Trophoblast cell (in vitro differentiated cells and primary cell): ENCODE measurements around the gene GGCX.

Source experiments
- DNase-seq, 2 donors: peaks; one replicate each; pipeline ENCODE4 v3.0.0-alpha.2; 2016
- H2AFZ ChIP-seq: 2 replicates; pipeline ENCODE4 v1.6.1; 2013; ENCODE audit warnings: low read length, moderate library complexity, mild to moderate bottlenecking; ENCODE audit not compliant: insufficient read depth, poor library complexity
- H2AK5ac ChIP-seq: 2 replicates; pipeline ENCODE4 v1.6.1; 2013; ENCODE audit warnings: mild to moderate bottlenecking, low read length
- H2BK120ac ChIP-seq: 2 replicates; pipeline ENCODE4 v1.6.1; 2013; ENCODE audit warnings: low read length, mild to moderate bottlenecking, moderate library complexity; ENCODE audit not compliant: insufficient read depth, poor library complexity
- H2BK12ac ChIP-seq: 2 replicates; pipeline ENCODE4 v1.6.1; 2013; ENCODE audit warnings: mild to moderate bottlenecking, low read length, moderate library complexity
- H2BK5ac ChIP-seq: 2 replicates; pipeline ENCODE4 v1.6.1; 2013; ENCODE audit warnings: low read length, low read depth, moderate library complexity, mild to moderate bottlenecking; ENCODE audit not compliant: poor library complexity
- H3K14ac ChIP-seq: 2 replicates; pipeline ENCODE4 v1.6.1; 2013; ENCODE audit warnings: mild to moderate bottlenecking, low read length
- H3K18ac ChIP-seq: 2 replicates; pipeline ENCODE4 v1.6.1; 2013; ENCODE audit warnings: mild to moderate bottlenecking, low read length
- H3K23ac ChIP-seq: 2 replicates; pipeline ENCODE4 v1.6.1; 2013; ENCODE audit warnings: low read length
- H3K27ac ChIP-seq: 2 replicates; pipeline ENCODE4 v1.5.1; 2013; ENCODE audit warnings: low read depth, mild to moderate bottlenecking, inconsistent platforms, low read length, moderate library complexity
- H3K27me3 ChIP-seq: 2 replicates; pipeline ENCODE4 v1.6.1; 2013; ENCODE audit warnings: inconsistent platforms, mild to moderate bottlenecking, low read length, moderate library complexity; ENCODE audit not compliant: insufficient read depth
- H3K36me3 ChIP-seq, 2 experiments: 1 replicate in 1 of 2; 2 replicates in 1 of 2; pipeline ENCODE4 v1.6.1; 2013; ENCODE audit warnings: low read length in 2 of 2, mild to moderate bottlenecking in 2 of 2, moderate library complexity in 1 of 2; ENCODE audit not compliant: insufficient read depth in 2 of 2, control insufficient read depth in 1 of 2
- H3K4ac ChIP-seq: 2 replicates; pipeline ENCODE4 v1.6.1; 2013; ENCODE audit warnings: low read depth, mild to moderate bottlenecking, low read length, moderate library complexity
- H3K4me1 ChIP-seq, 2 experiments: 1 replicate in 1 of 2; 2 replicates in 1 of 2; pipeline ENCODE4 v1.6.1; 2013; ENCODE audit warnings: low read length in 2 of 2, mild to moderate bottlenecking in 2 of 2, moderate library complexity in 1 of 2; ENCODE audit not compliant: insufficient read depth in 2 of 2, control insufficient read depth in 1 of 2
- H3K4me2 ChIP-seq: 2 replicates; pipeline ENCODE4 v1.6.1; 2013; ENCODE audit warnings: inconsistent platforms, mild to moderate bottlenecking, low read length, moderate library complexity
- H3K4me3 ChIP-seq: 2 replicates; pipeline ENCODE4 v1.5.1; 2013; ENCODE audit warnings: mild to moderate bottlenecking, low read depth, low read length, inconsistent platforms
- H3K79me1 ChIP-seq: one replicate; pipeline ENCODE4 v1.6.1; 2013; ENCODE audit warnings: low read length
- H3K79me2 ChIP-seq: 2 replicates; pipeline ENCODE4 v1.6.1; 2013; ENCODE audit warnings: low read length, mild to moderate bottlenecking; ENCODE audit not compliant: control insufficient read depth, insufficient read depth, poor library complexity
- H3K9ac ChIP-seq: 2 replicates; pipeline ENCODE4 v1.6.1; 2013; ENCODE audit warnings: mild to moderate bottlenecking, low read length
- H3K9me3 ChIP-seq: 2 replicates; pipeline ENCODE4 v1.6.1; 2013; ENCODE audit warnings: low read depth, mild to moderate bottlenecking, control low read depth, inconsistent platforms, low read length; ENCODE audit not compliant: insufficient read depth
- H4K12ac ChIP-seq: 2 replicates; pipeline ENCODE4 v1.6.1; 2013; ENCODE audit warnings: low read depth, mild to moderate bottlenecking, low read length, moderate library complexity
- H4K8ac ChIP-seq: 2 replicates; pipeline ENCODE4 v1.6.1; 2013; ENCODE audit warnings: low read depth, mild to moderate bottlenecking, low read length, moderate library complexity
- H4K91ac ChIP-seq: one replicate; pipeline ENCODE4 v1.6.1; 2013; ENCODE audit warnings: low read depth, mild to moderate bottlenecking, low read length, moderate library complexity
- WGBS: extraction: QIAGEN DNeasy Blood & Tissue Kit; methylation state at CpG from one replicate; pipeline ENCODE4 v1.1.7; 2013; ENCODE audit warnings: missing lambda C conversion rate; ENCODE audit not compliant: insufficient read length, insufficient coverage; ENCODE audit errors: extremely low coverage; 5-methylcytosine and 5-hydroxymethylcytosine counted together

Gene GGCX

GRCh38 chr2:85503851-85504777 lies 57.2 kb downstream of the GGCX start:
- Histone ChIP-seq H3K23ac (no peak overlapping the region), H3K9ac (no peak overlapping the region), H3K4me1 (peaks cover 0 to under 1% of the 10 kb centered on the region in 2 experiments), H2AFZ (no peak overlapping the region), H2AK5ac (no peak overlapping the region), H2BK5ac (no peak overlapping the region), H3K79me2 (no peaks in the 10 kb centered on the region), H4K8ac (no peak overlapping the region), H3K27me3 (no peaks in the 10 kb centered on the region), H4K91ac (no peak overlapping the region), H3K14ac (no peak overlapping the region), H4K12ac (no peak overlapping the region), H3K18ac (no peak overlapping the region), H2BK12ac (no peak overlapping the region), H3K4me3 (no peak overlapping the region), H3K9me3 (no peaks in the 10 kb centered on the region), H3K79me1 (no peaks in the 10 kb centered on the region), H2BK120ac (no peak overlapping the region), H3K4me2 (no peak overlapping the region), H3K36me3 (no peaks in the 10 kb centered on the region), H3K27ac (no peak overlapping the region), H3K4ac (no peak overlapping the region)
- WGBS, result no CpG with 5 or more reads among the region's 18 CpGs
- peak; percentile 68 for DNase-seq

GRCh38 chr2:85503168-85503850 lies 58.0 kb downstream of the GGCX start:
- no peak overlapping the region for H3K4ac ChIP-seq

GRCh38 chr2:85502720-85503119 lies 58.6 kb downstream of the GGCX start:
- H3K79me2 ChIP-seq, result no peaks in the 10 kb centered on the region
- no peak overlapping the region for H3K18ac ChIP-seq
- no peak overlapping the region for H2BK5ac ChIP-seq
- no peaks in the 10 kb centered on the region for H3K79me1 ChIP-seq
- H2AK5ac ChIP-seq, result no peak overlapping the region
- no peak overlapping the region for H3K9ac ChIP-seq
- H3K9me3 ChIP-seq, result no peaks in the 10 kb centered on the region
- DNase-seq, result no peak
- no peak overlapping the region for H4K91ac ChIP-seq
- H2BK12ac ChIP-seq, result no peak overlapping the region
- H3K4ac ChIP-seq, result no peak overlapping the region
- no peak overlapping the region for H4K8ac ChIP-seq
- no peak overlapping the region for H3K4me2 ChIP-seq
- no peaks in the 10 kb centered on the region for H3K36me3 ChIP-seq
- no CpG with 5 or more reads among the region's 3 CpGs for WGBS
- no peaks in the 10 kb centered on the region for H3K27me3 ChIP-seq
- no peak overlapping the region for H3K23ac ChIP-seq
- H2BK120ac ChIP-seq, result no peak overlapping the region
- peaks cover 0 to 4% of the 10 kb centered on the region in 2 experiments for H3K4me1 ChIP-seq
- no peak overlapping the region for H4K12ac ChIP-seq
- H3K27ac ChIP-seq, result no peak overlapping the region
- H3K14ac ChIP-seq, result no peak overlapping the region
- H2AFZ ChIP-seq, result no peak overlapping the region
- H3K4me3 ChIP-seq, result no peak overlapping the region

More at GRCh38 chr2:85503168-85503850, 58.0 kb downstream of the GGCX start:
- no peak overlapping the region for H2BK12ac ChIP-seq
- H2AK5ac ChIP-seq, result no peak overlapping the region
- no peak overlapping the region for H3K14ac ChIP-seq
- H3K36me3 ChIP-seq, result no peaks in the 10 kb centered on the region
- H3K9ac ChIP-seq, result no peak overlapping the region
- H3K79me2 ChIP-seq, result no peaks in the 10 kb centered on the region
- no peak overlapping the region for H3K4me3 ChIP-seq
- H4K91ac ChIP-seq, result no peak overlapping the region
- H3K79me1 ChIP-seq, result no peaks in the 10 kb centered on the region
- H2AFZ ChIP-seq, result no peak overlapping the region
- H3K9me3 ChIP-seq, result no peaks in the 10 kb centered on the region
- no peak overlapping the region for H2BK5ac ChIP-seq
- no peak overlapping the region for H3K18ac ChIP-seq
- no peak overlapping the region for H3K23ac ChIP-seq
- H3K4me2 ChIP-seq, result no peak overlapping the region
- peaks cover 0 to 4% of the 10 kb centered on the region in 2 experiments for H3K4me1 ChIP-seq
- H3K27me3 ChIP-seq, result no peaks in the 10 kb centered on the region
- H4K12ac ChIP-seq, result no peak overlapping the region
- DNase-seq, result no peak
- WGBS, result no CpG with 5 or more reads among the region's 17 CpGs
- H2BK120ac ChIP-seq, result no peak overlapping the region
- no peak overlapping the region for H4K8ac ChIP-seq
- no peak overlapping the region for H3K27ac ChIP-seq

GRCh38 chr2:85501248-85501647 lies 60.0 kb downstream of the GGCX start:
- no peaks in the 10 kb centered on the region for H3K36me3 ChIP-seq
- peaks cover 0 to 4% of the 10 kb centered on the region in 2 experiments for H3K4me1 ChIP-seq
- H3K9ac ChIP-seq, result no peak overlapping the region
- H3K18ac ChIP-seq, result no peak overlapping the region
- no peaks in the 10 kb centered on the region for H3K79me1 ChIP-seq
- H2BK12ac ChIP-seq, result no peak overlapping the region
- no peaks in the 10 kb centered on the region for H3K79me2 ChIP-seq
- H3K9me3 ChIP-seq, result no peaks in the 10 kb centered on the region
- no peak overlapping the region for H2BK120ac ChIP-seq
- H2BK5ac ChIP-seq, result no peak overlapping the region
- no CpG with 5 or more reads among the region's 3 CpGs for WGBS
- no peak overlapping the region for H4K91ac ChIP-seq
- no peak overlapping the region for H3K14ac ChIP-seq
- no peak overlapping the region for H2AK5ac ChIP-seq
- DNase-seq, result no peak
- peak overlapping the region; percentile 35 for H2AFZ ChIP-seq
- no peak overlapping the region for H3K23ac ChIP-seq
- H4K12ac ChIP-seq, result no peak overlapping the region
- no peak overlapping the region for H3K4me2 ChIP-seq
- no peak overlapping the region for H3K4ac ChIP-seq
- H4K8ac ChIP-seq, result no peak overlapping the region
- no peak overlapping the region for H3K27ac ChIP-seq
- H3K4me3 ChIP-seq, result no peak overlapping the region
- no peaks in the 10 kb centered on the region for H3K27me3 ChIP-seq
